ENCODE data around the gene LRRC4C. TPM values are rescaled to one million over a fixed set of nuclear protein-coding genes. Genes with fewer than 3 reads are reported as not detected.

The LRRC4C gene
- polyA plus RNA-seq, 4 donors, result 1.4 to 1.6 TPM; not detected in 2

GRCh38 chr11:41479179-41479578, 19.7 kb upstream of the LRRC4C start:
- no peak for FAIRE-seq
- WGBS, 3 donors, result 75 to 89% (median 84%) methylated on average over 1 of the region's 1 CpG

GRCh38 chr11:41461057-41461681, 1.7 kb upstream of the LRRC4C start:
- Histone ChIP-seq H3K27ac (ENCODE audit: low read depth in 1 of 3, low read length in 2 of 3) (no peak overlapping the region), H3K27me3 (ENCODE audit: control insufficient read depth in 3 of 3, insufficient read depth in 3 of 3, low read length in 3 of 3) (peaks cover 0 to 27% (median 4%) of the 10 kb centered on the region in 3 donors), H3K9me3 (ENCODE audit: control insufficient read depth in 2 of 2, insufficient read depth in 1 of 2, low read depth in 1 of 2, low read length in 1 of 2) (no peaks in the 10 kb centered on the region), H3K36me3 (ENCODE audit: control insufficient read depth in 3 of 3, insufficient read depth in 2 of 3, low read depth in 1 of 3, low read length in 3 of 3) (no peaks in the 10 kb centered on the region), H3K4me1 (ENCODE audit: control insufficient read depth in 3 of 3, insufficient read depth in 2 of 3, low read depth in 1 of 3, low read length in 2 of 3) (peaks cover 0 to 4% (median 0%) of the 10 kb centered on the region in 3 donors), H3K4me3 (ENCODE audit: low read depth in 1 of 3, low read length in 3 of 3) (no peak overlapping the region)
- FAIRE-seq (peak; percentile 85), DNase-seq (peak; percentile 39 to 45)
- 3 to 14% (median 8%) methylated on average over 1 of the region's 1 CpG for WGBS, 3 donors

More at GRCh38 chr11:41479179-41479578, 19.7 kb upstream of the LRRC4C start:
- H3K4me1 ChIP-seq (ENCODE audit: control insufficient read depth in 3 of 3, insufficient read depth in 2 of 3, low read depth in 1 of 3, low read length in 2 of 3), result no peaks in the 10 kb centered on the region
- H3K27ac ChIP-seq (ENCODE audit: low read depth in 1 of 3, low read length in 2 of 3), result no peak overlapping the region
- DNase-seq, result no peak
- H3K27me3 ChIP-seq (ENCODE audit: control insufficient read depth in 3 of 3, insufficient read depth in 3 of 3, low read length in 3 of 3), result no peaks in the 10 kb centered on the region
- H3K9me3 ChIP-seq (ENCODE audit: control insufficient read depth in 2 of 2, insufficient read depth in 1 of 2, low read depth in 1 of 2, low read length in 1 of 2), result no peaks in the 10 kb centered on the region
- H3K36me3 ChIP-seq (ENCODE audit: control insufficient read depth in 3 of 3, insufficient read depth in 2 of 3, low read depth in 1 of 3, low read length in 3 of 3), result no peaks in the 10 kb centered on the region
- H3K4me3 ChIP-seq (ENCODE audit: low read depth in 1 of 3, low read length in 3 of 3), result no peak overlapping the region

- Histone ChIP-seq H3K27me3 (ENCODE audit: control insufficient read depth in 3 of 3, insufficient read depth in 3 of 3, low read length in 3 of 3) (peaks cover 0 to 27% (median 4%) of the 10 kb centered on the region in 3 donors), H3K9me3 (ENCODE audit: control insufficient read depth in 2 of 2, insufficient read depth in 1 of 2, low read depth in 1 of 2, low read length in 1 of 2) (no peaks in the 10 kb centered on the region), H3K36me3 (ENCODE audit: control insufficient read depth in 3 of 3, insufficient read depth in 2 of 3, low read depth in 1 of 3, low read length in 3 of 3) (no peaks in the 10 kb centered on the region), H3K27ac (ENCODE audit: low read depth in 1 of 3, low read length in 2 of 3) (no peak overlapping the region), H3K4me3 (ENCODE audit: low read depth in 1 of 3, low read length in 3 of 3) (no peak overlapping the region), H3K4me1 (ENCODE audit: control insufficient read depth in 3 of 3, insufficient read depth in 2 of 3, low read depth in 1 of 3, low read length in 2 of 3) (peaks cover 0 to 4% (median 0%) of the 10 kb centered on the region in 3 donors)
- no peak for DNase-seq
- no peak for FAIRE-seq
- WGBS, 3 donors, result 9 to 25% (median 24%) methylated on average over 7 of the region's 7 CpGs
These were observed 811 bp downstream of the LRRC4C start for GRCh38 chr11:41458641-41459040.

DNA sequence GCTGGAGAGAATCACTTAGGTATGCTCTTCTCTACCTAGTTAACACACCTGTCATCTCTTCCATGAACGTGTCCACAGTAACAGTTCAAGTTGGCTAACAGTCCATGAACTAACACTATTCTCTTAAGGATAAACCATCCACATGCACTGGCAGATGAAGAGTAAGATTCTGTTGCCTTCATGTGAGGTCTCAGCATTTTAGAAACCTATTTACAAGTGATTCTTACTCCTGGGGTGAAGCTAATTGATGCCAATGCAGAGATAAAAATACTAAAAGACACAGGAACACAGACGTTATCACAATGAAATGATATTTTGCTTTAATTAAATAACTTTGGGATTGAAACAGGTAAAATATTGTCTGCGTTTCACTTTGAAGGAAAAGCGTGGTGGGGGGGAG, 1.3 kb downstream of the LRRC4C start:
- Histone ChIP-seq H3K36me3 (ENCODE audit: control insufficient read depth in 3 of 3, insufficient read depth in 2 of 3, low read depth in 1 of 3, low read length in 3 of 3) (no peaks in the 10 kb centered on the region), H3K4me1 (ENCODE audit: control insufficient read depth in 3 of 3, insufficient read depth in 2 of 3, low read depth in 1 of 3, low read length in 2 of 3) (peaks cover 0 to 4% (median 0%) of the 10 kb centered on the region in 3 donors), H3K27ac (ENCODE audit: low read depth in 1 of 3, low read length in 2 of 3) (no peak overlapping the region), H3K27me3 (ENCODE audit: control insufficient read depth in 3 of 3, insufficient read depth in 3 of 3, low read length in 3 of 3) (peaks cover 0 to 27% (median 4%) of the 10 kb centered on the region in 3 donors), H3K9me3 (ENCODE audit: control insufficient read depth in 2 of 2, insufficient read depth in 1 of 2, low read depth in 1 of 2, low read length in 1 of 2) (no peaks in the 10 kb centered on the region), H3K4me3 (ENCODE audit: low read depth in 1 of 3, low read length in 3 of 3) (no peak overlapping the region)
- 10 to 26% (median 17%) methylated on average over 4 of the region's 4 CpGs for WGBS, 3 donors
- DNase-seq (no peak), FAIRE-seq (no peak)

DNA sequence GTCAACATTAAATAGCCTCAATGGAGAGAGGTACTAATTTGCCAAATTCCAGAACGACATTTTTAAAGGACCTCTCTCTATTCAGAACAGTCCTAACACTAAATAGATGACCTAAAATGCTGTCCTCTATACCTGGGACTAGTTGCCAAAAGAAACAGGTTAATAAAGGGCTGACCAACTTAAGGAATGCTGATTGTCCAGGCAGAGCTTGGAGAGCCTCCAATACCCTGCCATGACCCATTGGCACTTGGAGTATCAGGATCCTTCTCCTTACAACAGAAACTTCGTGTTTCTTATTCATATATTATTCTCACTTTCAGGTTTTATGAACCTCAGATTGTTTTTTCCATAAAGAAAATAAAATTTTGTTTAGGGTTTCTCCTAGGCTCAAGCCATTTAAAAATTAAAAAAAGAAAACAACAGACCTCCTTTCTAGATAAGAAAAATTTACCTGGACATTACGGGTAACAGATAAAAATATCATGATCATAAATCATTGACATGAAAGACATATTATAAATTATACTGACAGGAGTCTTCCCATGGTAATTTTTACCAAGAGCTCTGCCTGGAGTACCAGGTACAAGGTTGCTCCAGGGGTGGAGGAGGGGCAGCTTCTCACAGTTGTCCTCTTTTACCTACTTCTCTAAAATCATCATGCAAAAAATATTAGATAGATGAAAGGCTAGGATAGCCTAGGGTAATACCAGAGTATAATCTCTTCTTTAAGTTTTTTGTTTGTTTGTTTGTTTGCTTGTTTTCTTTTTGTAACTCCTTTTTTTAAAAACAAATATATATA, 2.0 kb downstream of the LRRC4C start:
- 27 to 54% (median 36%) methylated on average over 3 of the region's 3 CpGs for WGBS, 3 donors
- DNase-seq (no peak), FAIRE-seq (no peak)
- H3K27me3 ChIP-seq (ENCODE audit: control insufficient read depth in 3 of 3, insufficient read depth in 3 of 3, low read length in 3 of 3), result peaks cover 0 to 27% (median 4%) of the 10 kb centered on the region in 3 donors
- H3K27ac ChIP-seq (ENCODE audit: low read depth in 1 of 3, low read length in 2 of 3), result no peak overlapping the region
- no peaks in the 10 kb centered on the region for H3K36me3 ChIP-seq (ENCODE audit: control insufficient read depth in 3 of 3, insufficient read depth in 2 of 3, low read depth in 1 of 3, low read length in 3 of 3)
- peaks cover 0 to 4% (median 0%) of the 10 kb centered on the region in 3 donors for H3K4me1 ChIP-seq (ENCODE audit: control insufficient read depth in 3 of 3, insufficient read depth in 2 of 3, low read depth in 1 of 3, low read length in 2 of 3)
- H3K4me3 ChIP-seq (ENCODE audit: low read depth in 1 of 3, low read length in 3 of 3), result no peak overlapping the region
- H3K9me3 ChIP-seq (ENCODE audit: control insufficient read depth in 2 of 2, insufficient read depth in 1 of 2, low read depth in 1 of 2, low read length in 1 of 2), result no peaks in the 10 kb centered on the region

DNA sequence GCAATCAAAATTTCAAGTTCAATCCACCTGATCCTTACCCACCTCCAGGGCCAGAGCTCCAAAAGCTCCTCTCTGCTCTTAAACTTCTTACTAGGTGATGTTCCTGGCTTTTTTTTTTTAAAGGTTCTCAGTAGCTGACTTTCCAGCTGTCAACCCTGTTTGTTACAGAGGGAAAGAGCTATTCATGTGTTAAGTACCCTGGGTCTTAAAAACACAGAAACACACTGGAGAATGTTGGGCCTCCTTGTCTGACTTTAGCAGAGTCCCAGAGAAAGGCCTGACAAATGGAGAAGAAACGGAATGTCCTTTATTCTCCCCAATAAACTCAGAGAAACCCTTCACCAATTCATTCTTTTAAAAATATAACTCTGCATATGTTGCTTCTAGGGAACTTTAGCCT, 3.2 kb downstream of the LRRC4C start:
- H3K27ac ChIP-seq (ENCODE audit: low read depth in 1 of 3, low read length in 2 of 3), result no peak overlapping the region
- no peaks in the 10 kb centered on the region for H3K36me3 ChIP-seq (ENCODE audit: control insufficient read depth in 3 of 3, insufficient read depth in 2 of 3, low read depth in 1 of 3, low read length in 3 of 3)
- H3K27me3 ChIP-seq (ENCODE audit: control insufficient read depth in 3 of 3, insufficient read depth in 3 of 3, low read length in 3 of 3), result peaks cover 0 to 27% (median 4%) of the 10 kb centered on the region in 3 donors
- H3K4me1 ChIP-seq (ENCODE audit: control insufficient read depth in 3 of 3, insufficient read depth in 2 of 3, low read depth in 1 of 3, low read length in 2 of 3), result peaks cover 0 to 4% (median 0%) of the 10 kb centered on the region in 3 donors
- DNase-seq (no peak), FAIRE-seq (no peak)
- no peak overlapping the region for H3K4me3 ChIP-seq (ENCODE audit: low read depth in 1 of 3, low read length in 3 of 3)
- H3K9me3 ChIP-seq (ENCODE audit: control insufficient read depth in 2 of 2, insufficient read depth in 1 of 2, low read depth in 1 of 2, low read length in 1 of 2), result no peaks in the 10 kb centered on the region
- 50 to 64% (median 52%) methylated on average over 1 of the region's 1 CpG for WGBS, 3 donors

DNA sequence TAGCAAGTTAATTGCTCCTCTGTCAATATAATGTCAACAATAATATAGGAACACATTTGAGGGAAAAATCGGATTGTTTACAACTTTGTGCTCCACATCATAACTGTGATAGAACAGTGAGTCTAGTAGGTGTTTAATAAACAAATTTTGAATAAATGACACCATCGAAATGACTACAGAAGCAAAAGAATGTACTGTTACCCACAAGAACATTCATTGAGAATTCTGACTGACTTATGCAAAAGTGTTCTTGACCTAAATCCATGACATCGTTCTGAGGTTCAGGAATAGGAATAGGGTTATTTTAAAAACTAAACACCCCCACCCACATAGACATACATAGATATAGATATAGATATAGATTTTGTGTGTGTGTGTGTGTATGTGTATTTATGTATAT, 8.4 kb downstream of the LRRC4C start:
- no peak for FAIRE-seq
- no peaks in the 10 kb centered on the region for H3K4me1 ChIP-seq (ENCODE audit: control insufficient read depth in 3 of 3, insufficient read depth in 2 of 3, low read depth in 1 of 3, low read length in 2 of 3)
- no peaks in the 10 kb centered on the region for H3K9me3 ChIP-seq (ENCODE audit: control insufficient read depth in 2 of 2, insufficient read depth in 1 of 2, low read depth in 1 of 2, low read length in 1 of 2)
- WGBS, 3 donors, result 62 to 73% (median 71%) methylated on average over 3 of the region's 3 CpGs
- H3K27ac ChIP-seq (ENCODE audit: low read depth in 1 of 3, low read length in 2 of 3), result no peak overlapping the region
- no peak for DNase-seq
- H3K27me3 ChIP-seq (ENCODE audit: control insufficient read depth in 3 of 3, insufficient read depth in 3 of 3, low read length in 3 of 3), result no peaks in the 10 kb centered on the region
- no peak overlapping the region for H3K4me3 ChIP-seq (ENCODE audit: low read depth in 1 of 3, low read length in 3 of 3)
- H3K36me3 ChIP-seq (ENCODE audit: control insufficient read depth in 3 of 3, insufficient read depth in 2 of 3, low read depth in 1 of 3, low read length in 3 of 3), result no peaks in the 10 kb centered on the region

GRCh38 chr11:41449483-41450050, 9.9 kb downstream of the LRRC4C start:
- Histone ChIP-seq H3K9me3 (ENCODE audit: control insufficient read depth in 2 of 2, insufficient read depth in 1 of 2, low read depth in 1 of 2, low read length in 1 of 2) (no peaks in the 10 kb centered on the region), H3K4me3 (ENCODE audit: low read depth in 1 of 3, low read length in 3 of 3) (no peak overlapping the region), H3K4me1 (ENCODE audit: control insufficient read depth in 3 of 3, insufficient read depth in 2 of 3, low read depth in 1 of 3, low read length in 2 of 3) (no peaks in the 10 kb centered on the region), H3K27me3 (ENCODE audit: control insufficient read depth in 3 of 3, insufficient read depth in 3 of 3, low read length in 3 of 3) (no peaks in the 10 kb centered on the region), H3K27ac (ENCODE audit: low read depth in 1 of 3, low read length in 2 of 3) (no peak overlapping the region), H3K36me3 (ENCODE audit: control insufficient read depth in 3 of 3, insufficient read depth in 2 of 3, low read depth in 1 of 3, low read length in 3 of 3) (no peaks in the 10 kb centered on the region)
- FAIRE-seq (no peak), DNase-seq (no peak)
- WGBS, 3 donors, result 57 to 82% (median 68%) methylated on average over 2 of the region's 2 CpGs

Measured in small intestine (tissue), 7 donors.